Thoracic aorta (tissue), 2 donors: ENCODE results near the gene HDAC4. TPM values are rescaled to one million over a fixed set of nuclear protein-coding genes. Genes with fewer than 3 reads are reported as not detected.
A peak's percentile ranks its signal among the peaks of the same experiment; 100 is the strongest.

Source experiments
- ATAC-seq: fragments of 150-250 bp; one replicate; pipeline ENCODE4 v1.8.0; 2017; ENCODE audit warnings: low read depth; ENCODE audit not compliant: insufficient number of reproducible peaks, low FRiP score
- DNase-seq: peaks from one replicate; pipeline ENCODE4 v3.0.0-alpha.2; 2020; ENCODE audit warnings: low spot score
- H3K27ac ChIP-seq, 2 donors: fragments of 200-600 bp; sonication (generic); 1 replicate in 1 of 2; 2 replicates in 1 of 2; pipeline ENCODE4 v1.5.1; 2016; ENCODE audit warnings: mild to moderate bottlenecking in 2 of 2, moderate library complexity in 2 of 2
- H3K27me3 ChIP-seq: fragments of 200-600 bp; sonication (generic); replicated peaks from 2 replicates; pipeline ENCODE4 v1.6.0; 2016; ENCODE audit warnings: mild to moderate bottlenecking; ENCODE audit not compliant: insufficient read depth
- H3K36me3 ChIP-seq: fragments of 200-600 bp; sonication (generic); one replicate; pipeline ENCODE4 v1.5.1; 2016
- H3K4me1 ChIP-seq, 2 donors: fragments of 200-600 bp; sonication (generic); 1 replicate in 1 of 2; 2 replicates in 1 of 2; pipeline versions ENCODE4 v1.5.1 to v1.6.0; 2016; ENCODE audit warnings: low read depth in 2 of 2, mild to moderate bottlenecking in 1 of 2; ENCODE audit not compliant: control insufficient read depth in 1 of 2
- H3K4me3 ChIP-seq: fragments of 200-600 bp; sonication (generic); 2 replicates; pipeline ENCODE4 v1.5.1; 2016; ENCODE audit warnings: mild to moderate bottlenecking
- H3K9me3 ChIP-seq: fragments of 200-600 bp; sonication (generic); 2 replicates; pipeline ENCODE4 v1.5.1; 2016
- CTCF ChIP-seq: fragments of 200-600 bp; sonication (generic); IDR thresholded peaks from one replicate; pipeline ENCODE4 v1.5.1; 2019; ENCODE audit warnings: antibody characterized with exemption
- total RNA-seq, 2 donors: library from RNA; depleted of rRNA; stranded (reverse); fragments of >200 nt; gene quantifications; one replicate each; pipeline versions ENCODE4 v1.1.0 to v1.2.3, GENCODE V29; 2016

Gene HDAC4
- total RNA-seq, 2 donors from 2014 or later: 79.2 to 163 TPM

- no peaks in the 10 kb centered on the region for H3K27me3 ChIP-seq
- H3K36me3 ChIP-seq: no peaks in the 10 kb centered on the region
- H3K9me3 ChIP-seq: no peaks in the 10 kb centered on the region
- no peak for TF ChIP-seq CTCF
- no peak overlapping the region for H3K27ac ChIP-seq
- peaks cover 7 to 31% of the 10 kb centered on the region in 2 donors for H3K4me1 ChIP-seq
- no peak for DNase-seq
- no peak overlapping the region for H3K4me3 ChIP-seq
- no peak for ATAC-seq
These were observed 96.9 kb downstream of the HDAC4 start for GRCh38 chr2:239303711-239304532.

GRCh38 chr2:239302808-239303557 is 97.8 kb downstream of the HDAC4 start:
- no peaks in the 10 kb centered on the region for H3K27me3 ChIP-seq
- no peak for DNase-seq
- no peak overlapping the region for H3K4me3 ChIP-seq
- no peaks in the 10 kb centered on the region for H3K36me3 ChIP-seq
- peaks cover 7 to 23% of the 10 kb centered on the region in 2 donors for H3K4me1 ChIP-seq
- no peak for ATAC-seq
- H3K27ac ChIP-seq: peak overlapping the region in 1 of 2 donors; percentile 38
- no peaks in the 10 kb centered on the region for H3K9me3 ChIP-seq
- TF ChIP-seq CTCF: no peak

- no peak for TF ChIP-seq CTCF
- H3K27ac ChIP-seq: peak overlapping the region in 1 of 2 donors; percentile 38
- ATAC-seq (no peak), DNase-seq (no peak)
- no peaks in the 10 kb centered on the region for H3K9me3 ChIP-seq
- no peaks in the 10 kb centered on the region for H3K36me3 ChIP-seq
- H3K27me3 ChIP-seq: no peaks in the 10 kb centered on the region
- peaks cover 7 to 18% of the 10 kb centered on the region in 2 donors for H3K4me1 ChIP-seq
- no peak overlapping the region for H3K4me3 ChIP-seq
These were observed 98.6 kb downstream of the HDAC4 start for GRCh38 chr2:239302083-239302807.

- H3K27ac ChIP-seq: no peak overlapping the region
These were observed 99.7 kb downstream of the HDAC4 start for GRCh38 chr2:239300871-239301735.

More at GRCh38 chr2:239300871-239301735, 99.7 kb downstream of the HDAC4 start:
- peaks cover 7 to 14% of the 10 kb centered on the region in 2 donors for H3K4me1 ChIP-seq
- H3K36me3 ChIP-seq: no peaks in the 10 kb centered on the region
- no peak for ATAC-seq
- no peak overlapping the region for H3K4me3 ChIP-seq
- no peak for DNase-seq
- TF ChIP-seq CTCF: no peak
- H3K9me3 ChIP-seq: no peaks in the 10 kb centered on the region
- no peaks in the 10 kb centered on the region for H3K27me3 ChIP-seq
